ENCODE data around the gene PLA2G4C.

PLA2G4C gene, protein sequence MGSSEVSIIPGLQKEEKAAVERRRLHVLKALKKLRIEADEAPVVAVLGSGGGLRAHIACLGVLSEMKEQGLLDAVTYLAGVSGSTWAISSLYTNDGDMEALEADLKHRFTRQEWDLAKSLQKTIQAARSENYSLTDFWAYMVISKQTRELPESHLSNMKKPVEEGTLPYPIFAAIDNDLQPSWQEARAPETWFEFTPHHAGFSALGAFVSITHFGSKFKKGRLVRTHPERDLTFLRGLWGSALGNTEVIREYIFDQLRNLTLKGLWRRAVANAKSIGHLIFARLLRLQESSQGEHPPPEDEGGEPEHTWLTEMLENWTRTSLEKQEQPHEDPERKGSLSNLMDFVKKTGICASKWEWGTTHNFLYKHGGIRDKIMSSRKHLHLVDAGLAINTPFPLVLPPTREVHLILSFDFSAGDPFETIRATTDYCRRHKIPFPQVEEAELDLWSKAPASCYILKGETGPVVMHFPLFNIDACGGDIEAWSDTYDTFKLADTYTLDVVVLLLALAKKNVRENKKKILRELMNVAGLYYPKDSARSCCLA

DNA sequence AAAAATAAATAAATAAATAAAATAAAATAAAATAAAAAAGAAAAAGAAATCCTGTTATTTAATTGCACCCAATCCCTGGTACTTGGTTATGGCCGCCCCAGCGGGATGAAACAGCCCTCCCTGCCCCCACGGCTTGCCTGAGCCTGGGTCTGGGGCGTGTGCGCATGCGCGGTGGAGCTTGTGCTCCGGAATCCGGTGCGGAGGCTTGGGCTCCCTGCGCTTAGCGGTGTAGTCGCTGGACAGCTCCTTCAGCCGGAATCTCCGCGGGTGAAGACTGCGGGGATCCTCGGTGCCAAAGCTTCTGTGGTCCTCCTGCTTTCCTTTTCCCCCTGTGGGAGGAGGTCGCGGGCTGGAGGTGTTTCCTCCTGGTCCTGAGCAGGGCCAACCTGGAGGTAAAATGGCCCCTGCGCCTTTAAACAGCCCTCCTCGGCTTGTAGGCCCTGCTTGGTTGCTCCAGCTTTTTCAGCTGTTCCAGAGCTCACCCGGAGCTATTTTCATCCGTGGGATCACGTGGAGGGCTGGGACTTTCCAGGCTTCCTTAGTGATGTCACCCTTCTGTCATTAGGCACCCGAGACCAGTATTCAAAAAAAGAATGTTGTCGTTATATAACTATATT, at the start of gene PLA2G4C:
Gene PLA2G4C, minus strand, starts transcription at position 468 of the 617 bp plus-strand sequence. CDS start 4,288 bp downstream, outside the sequence.
- DNase-seq (ENCODE audit: low spot score) = peak; percentile 97

GRCh38 chr19:48158210-48158790, 47.7 kb upstream of the PLA2G4C start:
- DNase-seq (ENCODE audit: low spot score) = no peak

DNA sequence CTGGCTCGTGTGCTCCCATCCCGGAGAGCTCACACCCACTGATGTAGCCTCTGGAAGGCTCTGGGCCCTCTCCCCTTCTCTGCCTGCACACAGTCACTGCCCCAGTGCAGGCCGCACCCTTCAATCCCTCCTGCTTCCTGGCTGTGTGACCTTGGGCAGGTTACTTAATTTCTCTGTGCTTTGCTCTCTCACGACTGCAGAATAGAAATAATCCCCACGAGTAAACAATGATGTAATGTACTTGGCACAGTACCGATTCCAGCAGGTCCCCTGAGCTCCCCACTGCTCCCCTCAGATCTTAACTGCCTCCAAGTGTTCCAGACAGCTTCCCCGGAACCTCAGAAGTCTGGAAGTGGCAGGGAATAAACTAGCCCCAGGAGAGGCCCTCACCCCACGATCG, 43.4 kb upstream of the PLA2G4C start:
- no peak for DNase-seq (ENCODE audit: low spot score)

DNA sequence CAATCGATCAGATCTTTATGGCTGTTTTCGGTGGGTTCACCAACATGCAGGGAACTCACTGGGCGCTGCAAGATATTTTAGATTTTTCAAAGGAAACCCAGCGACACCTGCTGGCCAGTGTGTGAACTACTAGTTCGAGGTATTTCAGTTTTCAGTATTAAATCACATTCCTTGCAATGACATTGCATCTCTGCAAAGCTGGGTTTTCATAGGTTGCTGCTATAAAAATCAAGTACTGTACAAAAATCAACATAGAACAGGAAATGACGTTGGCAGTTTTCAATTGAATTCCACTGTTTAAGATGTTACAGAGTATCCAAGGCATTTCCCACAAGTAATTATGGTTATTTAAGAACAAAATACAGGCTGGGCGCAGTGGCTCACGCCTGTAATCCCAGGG, 41.9 kb upstream of the PLA2G4C start:
- peak; percentile 68 for DNase-seq (ENCODE audit: low spot score)

- no peak for DNase-seq (ENCODE audit: low spot score)
These were observed 38.8 kb upstream of the PLA2G4C start for GRCh38 chr19:48149430-48149829.

GRCh38 chr19:48148576-48148975, 38.0 kb upstream of the PLA2G4C start:
- no peak for DNase-seq (ENCODE audit: low spot score)

GRCh38 chr19:48147597-48148175, 37.1 kb upstream of the PLA2G4C start:
- DNase-seq (ENCODE audit: low spot score) = no peak

DNA sequence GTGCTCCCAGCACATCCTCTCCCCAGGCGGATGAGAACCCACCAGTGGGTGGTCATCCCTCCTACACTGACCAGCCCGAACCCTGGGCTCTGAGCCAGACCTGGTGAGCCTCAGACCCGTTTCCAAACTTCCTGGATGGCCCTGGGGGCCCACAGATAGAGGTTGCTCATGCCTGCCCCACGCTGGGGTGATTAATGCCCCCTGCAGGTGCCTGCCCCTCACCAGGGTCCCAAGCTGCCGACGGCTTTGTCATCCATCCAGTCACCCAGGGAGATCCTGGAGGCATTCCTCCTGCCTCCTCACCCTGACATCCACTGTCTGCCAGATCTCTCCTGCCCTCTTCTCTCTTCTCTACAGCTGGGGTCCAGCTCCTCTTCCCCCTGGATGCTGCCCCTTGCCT, 28.4 kb upstream of the PLA2G4C start:
- DNase-seq (ENCODE audit: low spot score) = no peak

DNA sequence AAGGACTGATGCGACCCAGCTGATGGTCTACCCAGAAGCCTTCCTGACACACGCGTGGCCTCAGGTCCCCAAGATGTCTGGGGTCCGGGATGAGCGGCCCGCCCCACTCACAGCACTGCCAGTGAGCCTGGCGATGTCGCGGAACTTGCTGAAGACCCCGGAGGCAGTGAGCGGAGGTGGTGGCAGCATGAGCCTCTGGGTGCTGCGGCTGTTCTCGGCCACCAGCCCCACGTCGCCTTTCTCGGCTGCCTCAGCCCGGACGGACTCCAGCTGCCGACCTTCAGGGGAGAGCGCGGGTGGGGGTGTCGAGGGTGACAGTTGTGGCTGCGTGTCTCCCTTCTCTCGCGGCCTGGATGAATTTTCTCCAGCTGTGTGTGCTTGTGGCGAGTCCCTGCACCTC, 26.8 kb upstream of the PLA2G4C start:
- DNase-seq (ENCODE audit: low spot score) = no peak

DNA sequence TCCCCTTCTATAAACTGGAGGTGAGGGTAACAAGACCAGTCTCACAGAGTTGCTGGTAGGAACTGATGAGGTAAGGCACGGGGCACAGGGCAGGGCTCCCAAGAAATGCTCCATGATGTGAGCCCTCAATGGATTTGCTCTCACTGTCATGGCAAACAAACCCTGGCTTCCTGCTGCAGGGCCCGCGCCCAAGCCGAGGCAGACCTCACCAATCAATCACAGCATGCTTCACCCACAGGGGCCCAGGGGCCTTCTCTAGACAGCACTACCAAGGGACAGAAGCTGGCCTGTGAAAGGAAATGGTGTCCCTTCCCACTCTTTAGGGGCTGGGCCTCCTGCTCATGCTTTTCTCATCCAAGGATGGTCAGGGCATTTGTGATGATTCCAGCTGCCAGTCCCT, 25.9 kb upstream of the PLA2G4C start:
- no peak for DNase-seq (ENCODE audit: low spot score)

DNA sequence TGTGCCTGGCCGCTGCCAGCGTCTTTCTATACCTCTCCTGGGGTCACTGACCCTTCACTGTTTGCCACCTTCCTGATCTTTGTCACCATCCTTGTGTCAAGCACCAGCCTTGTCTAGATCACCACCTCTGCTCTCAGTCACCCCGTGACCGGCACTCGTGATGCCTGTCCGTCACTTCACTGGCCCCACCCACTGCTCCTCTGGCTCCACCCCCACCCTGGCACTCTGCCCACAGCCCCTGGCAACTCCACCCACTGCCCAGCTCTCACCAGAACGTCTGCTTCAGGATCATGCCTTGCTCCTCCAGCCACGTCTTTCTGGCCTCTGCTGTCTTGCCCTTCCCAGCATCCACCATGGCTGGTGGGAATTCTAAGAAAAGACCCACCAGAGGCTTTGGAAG, 24.8 kb upstream of the PLA2G4C start:
- peak; percentile 33 for DNase-seq (ENCODE audit: low spot score)

GRCh38 chr19:48133094-48133493, 22.5 kb upstream of the PLA2G4C start:
- DNase-seq (ENCODE audit: low spot score) = no peak

DNA sequence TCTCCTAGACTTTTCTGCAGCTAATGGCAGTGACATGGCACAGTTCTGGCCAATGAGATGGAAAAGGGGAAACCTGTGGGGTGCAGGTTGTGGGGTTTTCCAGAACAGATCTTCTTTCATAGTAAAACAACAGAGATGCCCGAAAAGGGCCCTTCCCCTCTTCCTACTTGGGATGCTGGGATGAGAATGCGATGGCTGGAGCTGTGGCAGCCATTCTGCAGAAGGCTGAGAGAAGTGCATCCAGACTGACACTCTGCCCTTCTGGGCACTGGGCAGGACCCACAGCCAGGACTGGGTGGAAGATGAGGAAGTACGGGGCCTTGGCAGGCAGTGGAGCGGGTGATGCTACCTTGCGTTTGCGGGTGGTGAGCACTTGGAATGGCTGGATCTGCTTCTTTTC, 16.9 kb upstream of the PLA2G4C start:
- DNase-seq (ENCODE audit: low spot score) = no peak

- peak; percentile 54 for DNase-seq (ENCODE audit: low spot score)
These were observed 13.5 kb upstream of the PLA2G4C start for GRCh38 chr19:48123907-48124651.

- no peak for DNase-seq (ENCODE audit: low spot score)
These were observed 11.8 kb upstream of the PLA2G4C start for GRCh38 chr19:48122421-48122820.

- no peak for DNase-seq (ENCODE audit: low spot score)
These were observed 11.3 kb upstream of the PLA2G4C start for GRCh38 chr19:48121909-48122371.

DNA sequence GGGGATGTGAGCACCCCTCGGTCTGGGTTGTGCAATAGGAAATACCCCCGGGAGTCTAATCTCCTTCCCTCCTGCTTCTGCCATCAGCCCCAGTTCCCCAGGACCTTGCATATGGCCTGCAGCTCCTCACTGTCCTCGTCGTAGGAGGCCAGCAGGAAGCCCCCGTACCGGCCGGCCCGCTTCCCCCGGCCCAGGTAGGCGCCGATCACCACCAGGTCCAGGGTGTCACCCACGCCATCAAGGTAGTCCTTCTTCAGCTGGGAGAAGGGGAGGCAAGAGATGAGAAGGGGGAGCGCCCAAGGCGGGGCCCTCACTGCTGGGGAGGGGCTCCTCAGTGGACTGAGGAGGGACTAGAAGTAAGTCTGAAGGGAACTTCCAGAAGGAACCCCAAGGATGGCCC, 10.4 kb upstream of the PLA2G4C start:
- no peak for DNase-seq (ENCODE audit: low spot score)

DNA sequence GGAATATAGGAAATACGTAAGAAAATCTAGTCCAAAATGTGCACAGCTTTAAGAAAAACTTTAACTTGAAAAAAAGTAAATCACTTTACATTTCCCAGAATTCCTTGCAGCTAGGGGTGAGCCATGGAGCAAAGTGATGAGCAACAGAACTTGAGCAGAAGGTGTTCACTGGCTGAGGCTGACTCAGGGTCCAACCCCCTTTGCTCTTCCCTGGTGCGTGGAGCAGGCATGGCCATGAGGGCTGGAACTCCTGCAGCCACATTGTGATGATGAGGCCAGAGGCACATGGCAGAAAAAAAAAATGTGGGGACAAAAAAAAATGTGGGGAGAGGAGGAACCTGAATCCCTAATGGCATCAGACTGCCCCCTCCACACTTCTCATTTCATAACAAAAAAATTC, 9.9 kb upstream of the PLA2G4C start:
- DNase-seq (ENCODE audit: low spot score) = no peak

DNA sequence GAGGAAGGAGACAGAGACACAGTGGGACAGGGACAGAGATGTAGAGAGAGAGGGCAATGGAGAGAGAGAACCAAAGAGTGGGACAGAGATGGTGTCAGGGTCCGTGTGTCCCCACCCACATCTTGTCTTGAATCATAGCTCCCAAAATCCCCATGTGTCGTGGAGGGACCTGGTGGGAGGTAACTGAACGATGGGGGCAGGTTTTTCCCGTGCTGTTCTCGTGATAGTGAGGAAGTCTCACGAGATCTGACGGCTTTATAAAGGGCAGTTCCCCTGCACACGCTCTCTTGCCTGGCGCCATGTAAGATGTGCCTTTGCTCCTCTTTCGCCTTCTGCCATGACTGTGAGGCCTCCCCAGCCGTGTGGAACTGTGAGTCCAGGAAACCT, 7.5 kb upstream of the PLA2G4C start:
- no peak for DNase-seq (ENCODE audit: low spot score)

GRCh38 chr19:48117515-48118130, 7.0 kb upstream of the PLA2G4C start:
- no peak for DNase-seq (ENCODE audit: low spot score)

- DNase-seq (ENCODE audit: low spot score) = no peak
These were observed 2.7 kb upstream of the PLA2G4C start for GRCh38 chr19:48113190-48113917.
